MV-4-11 (cell line): ENCODE results near the gene DYDC2.

Source experiments
- DNase-seq: peaks from one replicate; lab custom pipeline; 2025; lab: John Stamatoyannopoulos, UW

The DYDC2 gene

DNA sequence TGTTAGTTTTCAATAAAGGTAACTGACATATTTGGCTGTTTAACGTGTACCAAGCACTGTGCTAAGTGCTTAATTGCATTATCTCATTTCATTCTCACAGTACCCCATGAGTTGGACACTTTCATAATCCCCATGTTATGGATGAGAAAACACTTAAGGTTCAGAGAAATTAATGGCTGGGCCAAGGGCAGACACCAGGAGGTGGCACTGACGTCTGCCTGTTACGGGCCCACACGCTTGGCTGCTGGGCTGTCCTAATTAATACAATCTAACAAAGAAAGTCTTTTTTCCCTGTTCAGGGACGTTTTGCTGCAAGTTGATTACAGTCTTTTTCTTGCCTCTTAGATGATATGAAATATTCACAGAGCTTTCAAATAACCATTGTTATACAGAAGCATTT is 16.1 kb downstream of the DYDC2 start:
- no peak for DNase-seq

- peak; percentile 34 for DNase-seq
Observed at GRCh38 chr10:80373502-80373901, 16.9 kb downstream of the DYDC2 start.

DNA sequence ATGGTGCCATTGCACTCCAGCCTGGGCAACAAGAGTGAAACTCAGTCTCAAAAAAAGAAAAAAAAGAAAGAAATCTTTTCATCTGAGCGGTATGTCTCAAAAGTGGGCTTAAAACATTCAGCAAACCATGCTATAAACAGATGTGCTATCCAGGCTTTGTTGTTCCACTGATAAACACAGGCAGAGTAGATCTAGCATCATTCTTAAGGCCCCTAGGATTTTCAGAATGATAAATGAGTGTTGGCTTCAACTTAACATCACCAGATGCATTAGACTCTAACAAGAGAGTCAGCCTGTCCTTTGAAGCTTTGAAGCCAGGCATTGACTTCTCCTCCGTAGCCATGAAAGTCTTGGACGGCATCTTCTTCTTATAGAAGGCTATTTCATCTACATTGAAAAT is 23.1 kb downstream of the DYDC2 start:
- no peak for DNase-seq

DNA sequence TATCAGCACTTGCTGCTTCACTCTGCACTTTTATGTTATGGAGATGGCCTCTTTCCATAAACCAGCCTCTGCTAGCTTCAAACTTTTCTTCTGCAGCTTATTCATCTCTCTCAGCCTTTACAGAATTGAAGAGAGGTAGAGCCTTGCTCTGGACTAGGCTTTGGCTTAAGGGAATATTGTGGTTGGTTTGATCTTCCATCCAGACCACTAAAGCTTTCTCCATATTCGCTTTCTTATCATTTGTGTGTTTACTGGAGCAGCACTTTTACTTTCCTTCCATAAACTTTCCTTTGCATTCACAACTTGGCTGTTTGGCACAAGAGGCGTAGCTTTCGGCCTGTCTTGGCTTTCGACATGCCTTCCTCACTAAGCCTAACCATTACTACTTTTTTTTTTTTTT is 23.6 kb downstream of the DYDC2 start:
- no peak for DNase-seq

DNA sequence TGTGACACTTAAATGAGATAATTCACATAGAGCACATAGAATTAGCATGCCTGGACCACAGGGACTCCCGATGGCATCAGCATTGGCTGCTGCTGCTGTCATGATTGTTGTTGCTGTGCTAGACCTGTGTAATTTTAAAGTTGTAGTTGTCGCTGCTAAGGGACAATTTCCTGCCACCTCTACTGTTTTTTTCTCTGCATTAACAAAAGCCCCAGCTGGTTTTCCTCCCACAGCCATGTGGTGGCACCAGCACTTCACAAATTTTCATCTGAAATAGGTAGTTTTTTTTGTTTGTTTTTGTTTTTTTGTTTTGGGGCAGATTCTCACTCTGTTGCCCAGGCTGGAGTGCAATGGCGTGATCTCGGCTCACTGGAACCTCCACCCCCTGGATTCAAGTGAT is 26.4 kb downstream of the DYDC2 start:
- peak; percentile 24 for DNase-seq

DNA sequence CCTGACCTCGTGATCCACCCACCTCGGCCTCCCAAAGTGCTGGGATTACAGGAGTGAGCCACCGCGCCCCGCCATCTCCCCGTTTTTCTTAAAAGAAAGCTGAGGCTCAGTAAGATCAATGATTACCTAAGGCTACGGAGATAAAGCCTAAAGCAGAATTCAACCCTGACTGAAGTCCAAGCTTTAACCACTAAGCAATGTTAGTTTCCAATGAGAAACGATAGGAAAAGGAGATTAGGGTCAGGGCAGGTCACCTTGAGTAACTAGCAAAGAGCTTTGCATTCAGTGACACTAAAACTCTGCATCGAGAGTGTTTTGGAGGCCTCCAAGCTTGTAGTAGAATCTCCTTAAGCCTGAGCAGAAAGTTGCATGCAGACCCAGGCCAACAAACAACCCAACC is 34.2 kb downstream of the DYDC2 start:
- no peak for DNase-seq

DNA sequence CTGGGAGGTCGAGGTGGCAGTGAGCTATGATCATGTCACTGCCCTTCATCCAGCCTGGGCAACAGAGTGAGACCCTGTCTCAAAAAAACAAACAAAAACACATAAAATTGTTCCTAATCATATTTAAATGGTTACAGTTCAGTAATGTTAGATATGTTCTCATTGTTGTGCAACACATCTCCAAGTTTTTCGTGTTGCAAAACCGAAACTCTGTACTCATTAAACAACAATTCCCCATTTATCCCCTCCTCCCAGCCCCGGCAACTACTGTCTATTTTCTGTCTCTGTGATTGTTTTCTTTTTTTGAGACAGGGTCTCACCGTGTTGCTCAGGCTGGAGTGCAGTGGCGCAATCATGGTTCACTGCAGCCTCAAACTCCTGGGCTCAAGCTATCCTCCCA is 35.7 kb downstream of the DYDC2 start:
- DNase-seq: peak; percentile 66

DNA sequence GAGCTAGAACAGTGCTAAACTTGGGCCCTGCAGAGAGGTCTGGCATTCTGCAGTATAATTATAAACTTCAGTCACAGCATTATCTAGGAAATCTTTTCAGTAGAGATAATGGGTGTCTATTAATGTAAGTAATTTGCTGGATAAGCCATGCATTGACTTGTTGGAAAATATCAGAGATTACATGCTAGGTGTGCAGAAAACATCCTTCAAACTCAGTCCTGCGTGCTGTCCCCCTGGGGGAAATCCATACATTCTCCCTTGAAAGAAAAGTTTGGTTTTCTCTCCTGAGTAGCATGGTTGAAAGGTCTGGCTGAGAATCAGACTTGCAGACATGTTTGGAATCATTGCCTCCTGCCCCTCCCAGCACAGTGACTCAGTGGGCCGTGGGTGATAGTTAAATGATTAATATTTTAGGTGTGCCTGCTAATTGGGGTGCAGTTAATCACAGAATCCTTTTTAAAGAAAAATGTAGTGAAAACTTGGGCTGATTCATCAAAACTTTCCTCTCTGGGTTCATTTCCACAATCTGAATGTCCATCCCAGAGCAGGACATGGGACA is 37.9 kb downstream of the DYDC2 start:
- no peak for DNase-seq

GRCh38 chr10:80397014-80397413 is 40.4 kb downstream of the DYDC2 start:
- DNase-seq: no peak

GRCh38 chr10:80400136-80400804 is 43.7 kb downstream of the DYDC2 start:
- no peak for DNase-seq

- DNase-seq: no peak
Observed at GRCh38 chr10:80405035-80405434, 48.5 kb downstream of the DYDC2 start.

GRCh38 chr10:80405626-80406025 is 49.0 kb downstream of the DYDC2 start:
- no peak for DNase-seq

DNA sequence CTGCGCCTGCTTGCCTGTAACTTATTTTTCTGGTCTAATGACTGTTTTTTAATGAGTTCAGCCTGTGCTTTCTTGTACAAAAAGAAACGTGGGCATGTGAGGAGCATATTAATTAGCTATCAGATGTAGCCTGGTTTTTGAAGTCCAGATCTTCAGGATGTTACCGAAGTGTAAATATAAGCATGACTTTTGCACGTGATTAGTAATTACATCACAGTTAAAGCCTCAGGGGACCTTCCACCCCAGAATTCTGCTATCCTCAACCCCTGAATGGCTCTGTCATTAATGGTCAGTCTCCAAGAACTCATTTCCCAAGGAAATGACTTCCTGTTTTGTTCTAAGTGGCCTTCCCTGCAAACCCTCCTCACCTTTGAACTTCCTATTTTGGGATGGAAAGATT is 49.6 kb downstream of the DYDC2 start:
- no peak for DNase-seq

DNA sequence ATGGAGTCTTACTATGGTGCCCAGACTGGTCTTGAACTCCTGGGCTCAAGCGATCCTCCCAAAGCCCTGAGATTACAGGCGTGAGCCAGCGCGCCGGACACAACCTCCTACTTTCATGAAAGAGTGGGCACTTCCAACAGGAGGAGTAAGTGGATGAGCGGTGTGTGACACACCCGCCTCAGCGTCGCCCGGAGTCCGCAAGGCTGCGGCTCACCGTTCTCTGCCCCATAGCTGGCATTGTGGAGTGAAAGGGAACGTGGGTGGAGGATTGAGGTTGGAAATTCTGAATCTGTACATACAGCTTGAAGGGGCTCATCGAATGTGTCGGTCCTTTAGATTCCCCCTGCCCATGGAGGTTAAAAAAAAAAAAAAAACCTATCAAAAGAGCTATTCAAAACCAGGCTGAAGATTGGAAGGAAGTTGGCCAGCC is 51.2 kb downstream of the DYDC2 start:
- no peak for DNase-seq

DNA sequence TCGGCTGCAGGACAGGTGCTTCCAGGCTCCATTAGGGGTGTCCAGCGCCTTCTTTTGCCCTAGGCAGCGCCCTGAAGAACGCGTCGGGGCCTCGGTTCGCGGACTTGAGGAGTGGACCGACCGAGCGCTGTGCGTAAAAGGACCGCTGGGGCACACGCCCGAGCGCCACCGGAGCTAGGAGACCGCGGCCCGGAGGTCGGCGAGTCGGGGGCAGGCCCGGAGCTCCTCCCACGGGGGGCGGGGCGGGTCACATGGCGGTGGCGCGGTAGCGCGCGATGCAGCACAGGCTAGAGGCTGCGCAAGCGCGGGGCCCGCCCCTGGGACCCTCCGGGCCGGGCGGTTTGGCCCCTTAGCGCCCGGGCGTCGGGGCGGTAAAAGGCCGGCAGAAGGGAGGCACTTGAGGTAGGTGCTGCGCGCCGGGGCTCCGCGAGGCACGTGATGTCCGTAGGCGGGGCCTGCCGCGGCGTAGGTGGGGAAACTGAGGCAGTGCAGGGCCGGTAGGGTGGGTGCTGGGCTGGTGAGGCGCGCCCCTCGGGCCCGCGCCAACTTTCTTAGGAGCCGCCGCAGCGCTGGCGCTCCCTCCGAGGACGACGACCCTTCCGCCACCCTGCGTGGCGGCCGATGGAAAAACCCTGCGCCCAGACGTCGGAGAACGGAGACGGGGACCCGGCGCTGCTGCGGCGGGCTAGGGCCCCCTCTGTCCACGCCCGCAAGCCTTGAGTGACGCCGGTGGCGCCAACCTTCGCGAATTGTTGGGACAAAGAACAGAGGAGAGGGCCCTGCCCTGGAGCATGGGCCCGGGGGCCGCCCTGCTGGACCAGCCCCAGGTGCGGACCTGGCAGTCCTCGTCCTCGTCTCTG is 51.9 kb downstream of the DYDC2 start, which contains the start of gene PRXL2A:
PRXL2A (plus strand) TSS at position 310 of the 860 bp plus-strand sequence. CDS start 11,917 bp downstream, outside the sequence.
- DNase-seq: peak; percentile 27

DNA sequence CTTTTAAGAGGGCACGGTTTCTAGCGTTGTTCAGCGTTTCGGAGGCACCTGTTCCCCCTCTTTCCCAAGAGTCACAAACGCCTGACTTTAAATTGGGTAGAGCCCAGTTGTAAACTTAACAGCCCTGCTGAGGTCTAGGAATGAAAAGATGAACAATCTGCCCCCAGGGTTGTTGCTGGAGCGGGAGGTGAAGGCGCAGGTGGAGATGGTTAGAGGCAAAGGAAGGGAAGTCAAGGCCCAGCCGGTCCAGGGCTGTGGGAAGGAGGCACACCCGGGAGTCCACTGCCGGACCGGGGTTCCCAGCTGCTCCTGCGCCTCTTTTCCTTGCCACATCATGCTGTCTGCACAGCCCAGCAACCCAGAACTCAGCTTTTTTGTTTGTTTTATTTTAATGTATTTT is 52.5 kb downstream of the DYDC2 start:
- no peak for DNase-seq

- no peak for DNase-seq
Observed at GRCh38 chr10:80410122-80410521, 53.5 kb downstream of the DYDC2 start.

DNA sequence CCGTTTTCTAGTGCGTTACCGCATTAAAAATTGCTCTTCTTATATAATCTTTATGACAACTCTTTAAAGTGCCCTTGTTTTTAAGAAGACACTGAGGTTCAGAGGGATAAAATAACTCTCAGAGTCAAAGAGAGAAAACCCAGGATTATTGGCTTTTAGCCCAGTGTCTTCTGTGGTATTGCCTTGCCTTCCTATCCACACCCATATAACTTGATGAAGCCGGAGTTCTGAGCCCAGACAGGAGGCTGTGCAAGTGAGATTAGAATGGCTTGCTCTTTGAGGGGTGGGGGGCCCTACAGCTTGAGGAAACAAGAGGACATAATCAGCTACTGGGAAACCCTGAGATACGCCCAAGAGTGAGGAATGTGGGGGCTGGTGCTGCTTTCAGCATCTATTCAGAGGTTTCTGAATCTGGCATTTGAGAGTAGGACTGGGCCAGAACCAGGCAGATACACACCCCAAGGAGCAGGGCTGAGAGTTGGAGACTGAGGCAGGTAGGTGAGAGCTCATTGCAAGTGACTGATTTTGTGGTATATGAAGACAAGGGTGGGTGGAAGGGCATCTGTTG is 54.1 kb downstream of the DYDC2 start:
- DNase-seq: no peak

DNA sequence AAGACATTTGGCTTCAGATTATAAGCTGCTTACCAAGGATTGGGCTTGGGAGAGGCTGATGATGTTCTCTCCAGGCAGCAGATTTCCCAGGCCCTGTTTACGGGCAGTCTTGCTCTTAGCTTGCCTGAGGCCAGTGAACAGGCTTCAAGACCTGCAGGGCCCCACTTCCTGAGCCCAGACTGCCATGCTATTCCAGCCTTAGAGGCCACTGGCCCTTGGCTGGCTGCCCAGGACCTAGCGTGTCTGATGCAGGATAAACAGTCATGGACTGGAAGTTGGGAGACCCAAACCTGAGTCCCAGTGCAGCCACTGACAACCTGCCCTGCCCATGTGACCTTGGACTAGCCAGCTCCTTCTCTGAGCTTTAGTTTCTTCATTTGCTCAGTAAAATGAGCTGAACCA is 54.7 kb downstream of the DYDC2 start:
- DNase-seq: no peak

DNA sequence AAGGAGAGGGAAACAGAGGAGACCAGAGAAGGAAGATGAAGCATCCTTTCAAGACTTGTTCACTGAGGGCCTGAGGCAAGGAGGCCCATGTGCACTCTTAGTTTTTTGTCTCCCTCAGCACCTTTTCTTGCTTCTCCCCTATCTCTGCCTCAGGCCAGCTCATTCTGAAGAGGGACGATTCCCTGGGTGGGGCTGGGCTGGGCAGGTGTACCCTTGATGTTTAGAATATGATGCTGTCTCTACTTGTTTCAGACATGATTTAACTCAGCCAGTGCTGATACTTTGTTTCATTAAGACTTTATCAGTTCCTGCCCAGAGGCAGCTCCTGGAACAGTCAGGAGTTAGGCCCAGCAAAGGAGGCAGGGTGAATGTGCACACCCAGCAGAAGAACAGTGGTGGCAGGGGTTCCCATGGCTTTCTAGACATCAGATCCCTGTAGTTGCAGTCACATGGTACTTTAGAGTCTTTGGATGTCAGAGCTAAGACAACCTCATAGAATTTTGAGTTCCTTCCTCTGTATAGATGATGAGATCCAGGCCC is 55.2 kb downstream of the DYDC2 start:
- DNase-seq: no peak

- DNase-seq: peak; percentile 34
Observed at GRCh38 chr10:80412486-80412885, 55.9 kb downstream of the DYDC2 start.

DNA sequence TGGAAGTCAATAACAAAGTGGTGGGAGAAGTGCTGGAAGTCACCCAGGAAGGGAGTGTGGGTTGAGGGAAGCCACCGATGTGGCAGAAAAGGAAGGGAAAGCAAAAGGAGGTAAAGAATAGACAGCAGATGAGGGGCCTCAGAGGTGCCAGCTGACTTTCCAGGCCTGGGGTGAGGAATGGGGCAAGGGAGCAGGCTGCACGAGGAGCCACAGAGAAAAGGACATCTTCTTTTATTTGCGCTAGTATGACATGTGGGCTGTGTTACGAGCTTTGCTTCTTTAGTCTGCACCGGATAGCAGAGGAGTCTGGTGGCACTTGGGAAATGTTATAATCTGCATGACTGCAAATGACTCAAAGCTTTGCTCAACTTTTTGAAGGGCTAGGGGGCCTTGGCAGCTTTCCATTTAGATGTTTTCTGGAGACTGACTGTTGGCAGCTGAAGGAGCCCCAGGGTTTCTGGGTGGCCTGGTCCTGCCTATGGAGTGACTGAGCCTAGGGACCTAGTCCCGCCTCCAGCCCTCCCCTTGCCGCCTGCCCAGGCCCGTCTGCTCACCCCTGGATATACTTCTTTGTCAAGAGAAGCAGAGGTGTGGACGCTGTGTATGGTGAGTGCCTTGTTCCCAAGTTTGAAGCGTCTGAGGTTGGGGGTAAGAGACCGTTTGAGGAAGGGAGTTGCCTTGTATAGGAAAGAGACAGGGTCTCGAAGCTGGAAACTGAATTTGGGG is 56.9 kb downstream of the DYDC2 start:
- peak; percentile 75 for DNase-seq
